RWPE1 (cell line): ENCODE results near the gene SALL4.
"Not testable (repeated sequence)": the region's sequence is repeated elsewhere in the genome, so short reads cannot be mapped to it uniquely, and the experiment has no call there.

Source experiments
- CTCF ChIA-PET: fragments of 350-600 bp; sonication (Branson Sonifier 250); formaldehyde crosslinking; extraction: SDS; loops from one replicate; lab custom pipeline; 2021; lab: Yijun Ruan, JAX
- POLR2A ChIA-PET: fragments of 400-600 bp; formaldehyde crosslinking; extraction: SDS; loops from one replicate; lab custom pipeline; 2020; ENCODE audit warnings: antibody characterized with exemption; ENCODE audit not compliant: low non-redundant PET; lab: Yijun Ruan, JAX
- DNase-seq: peaks from one replicate; pipeline ENCODE4 v3.0.0; 2012; ENCODE audit warnings: low spot score
- H3K27ac ChIP-seq: fragments of 450-650 bp; 2 replicates; pipeline ENCODE4 v1.5.1; 2017
- TF ChIP-seq, protein P1 (sequence below): fragments of 450-650 bp; conservative IDR thresholded peaks from 2 replicates; pipeline ENCODE4 v1.5.1; 2017; ENCODE audit warnings: low read depth, mild to moderate bottlenecking

The SALL4 gene

DNA sequence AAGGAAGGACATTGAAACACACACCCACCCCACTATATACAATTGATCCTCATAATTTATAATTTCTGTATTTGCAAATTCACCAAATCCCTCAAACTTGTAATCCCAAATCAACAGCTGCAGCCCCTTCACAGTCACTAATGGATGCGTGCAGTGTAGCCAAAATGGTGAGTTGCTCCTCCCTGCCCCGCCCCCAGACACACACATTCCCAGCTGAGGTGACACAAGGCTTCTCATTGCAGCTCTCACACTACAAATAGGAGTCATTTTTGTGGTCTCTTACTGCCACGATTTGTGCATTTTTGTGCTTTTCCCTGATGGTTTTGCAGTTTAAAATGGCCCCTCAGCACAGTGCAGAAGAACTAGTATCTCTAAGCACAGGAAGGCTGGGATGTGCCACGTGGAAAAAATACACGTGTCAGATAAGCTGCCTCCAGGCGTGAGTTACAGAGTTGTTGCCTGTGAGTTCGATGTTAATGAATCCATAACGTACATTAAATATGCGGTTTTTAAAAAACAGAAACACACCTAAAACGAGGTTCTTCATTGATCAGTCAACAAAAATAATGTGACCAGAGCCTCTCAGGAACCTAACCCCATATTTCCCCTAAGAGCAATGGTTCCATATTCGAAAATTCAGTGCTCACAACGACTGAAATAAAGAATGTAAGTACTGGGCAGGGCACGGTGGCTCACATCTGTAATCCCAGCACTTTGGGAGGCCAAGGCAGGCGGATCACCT, 42.4 kb downstream of the SALL4 start:
- no peak for DNase-seq
- ChIA-PET CTCF (interaction anchor here (1.0 kb wide), 1 partner anchor 40 kb away, joined by 3 read pairs; no protein-coding TSS in a partner anchor), POLR2A (no interaction called here)
- H3K27ac ChIP-seq, result no peak overlapping the region
- TF ChIP-seq, protein P1, sequence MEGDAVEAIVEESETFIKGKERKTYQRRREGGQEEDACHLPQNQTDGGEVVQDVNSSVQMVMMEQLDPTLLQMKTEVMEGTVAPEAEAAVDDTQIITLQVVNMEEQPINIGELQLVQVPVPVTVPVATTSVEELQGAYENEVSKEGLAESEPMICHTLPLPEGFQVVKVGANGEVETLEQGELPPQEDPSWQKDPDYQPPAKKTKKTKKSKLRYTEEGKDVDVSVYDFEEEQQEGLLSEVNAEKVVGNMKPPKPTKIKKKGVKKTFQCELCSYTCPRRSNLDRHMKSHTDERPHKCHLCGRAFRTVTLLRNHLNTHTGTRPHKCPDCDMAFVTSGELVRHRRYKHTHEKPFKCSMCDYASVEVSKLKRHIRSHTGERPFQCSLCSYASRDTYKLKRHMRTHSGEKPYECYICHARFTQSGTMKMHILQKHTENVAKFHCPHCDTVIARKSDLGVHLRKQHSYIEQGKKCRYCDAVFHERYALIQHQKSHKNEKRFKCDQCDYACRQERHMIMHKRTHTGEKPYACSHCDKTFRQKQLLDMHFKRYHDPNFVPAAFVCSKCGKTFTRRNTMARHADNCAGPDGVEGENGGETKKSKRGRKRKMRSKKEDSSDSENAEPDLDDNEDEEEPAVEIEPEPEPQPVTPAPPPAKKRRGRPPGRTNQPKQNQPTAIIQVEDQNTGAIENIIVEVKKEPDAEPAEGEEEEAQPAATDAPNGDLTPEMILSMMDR, result no peak

DNA sequence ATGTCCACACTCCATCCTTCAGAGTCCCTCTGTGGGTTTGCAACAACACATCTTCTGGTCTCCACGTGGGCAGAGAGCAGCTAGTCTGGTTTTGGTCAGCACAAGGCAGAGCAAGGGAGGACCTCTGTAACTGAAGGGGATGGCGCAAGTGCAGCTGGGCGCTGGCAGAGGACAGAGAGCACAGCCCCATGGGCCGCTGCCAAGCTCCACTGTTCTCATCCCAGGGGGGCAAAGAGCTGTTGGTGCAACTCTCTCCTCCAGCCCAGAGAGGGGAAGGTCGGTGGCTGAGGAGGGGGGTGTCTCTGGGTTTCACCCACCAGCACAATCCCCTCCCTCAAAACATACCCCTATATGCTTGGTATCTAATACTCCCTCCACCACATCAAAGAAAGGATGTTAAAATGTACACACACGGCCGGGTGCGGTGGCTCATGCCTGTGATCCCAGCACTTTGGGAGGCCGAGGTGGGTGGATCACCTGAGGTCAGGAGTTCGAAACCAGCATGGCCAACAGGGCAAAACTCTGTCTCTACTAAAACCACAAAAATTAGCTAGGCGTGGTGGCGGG, 43.3 kb downstream of the SALL4 start:
- ChIA-PET POLR2A (no interaction called here), CTCF (interaction anchor here (0.5 to 1.0 kb wide), 3 partner anchors 41 to 64 kb away, joined by 3 to 4 read pairs (median 3); no protein-coding TSS in a partner anchor)
- DNase-seq, result no peak
- TF ChIP-seq, protein P1, result no peak
- H3K27ac ChIP-seq, result no peak overlapping the region

DNA sequence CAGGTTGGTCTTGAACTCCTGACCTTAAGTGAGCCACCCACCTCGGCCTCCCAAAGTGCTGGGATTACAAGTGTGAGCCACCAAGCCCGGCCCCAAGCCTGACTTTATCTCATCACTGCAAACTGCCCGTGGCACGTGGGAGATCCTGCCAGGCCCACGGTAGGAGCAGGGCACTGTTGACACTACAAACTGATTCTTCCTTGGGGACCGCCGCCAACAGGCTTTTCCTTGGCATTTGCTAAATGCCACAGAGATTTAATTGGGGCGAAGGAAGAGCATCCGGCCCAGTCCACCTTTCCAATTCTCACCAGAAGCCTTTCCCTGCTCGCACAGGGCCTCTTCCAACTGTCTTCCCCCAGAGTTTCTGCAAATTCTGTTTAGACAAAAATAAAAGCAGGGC, 45.1 kb downstream of the SALL4 start:
- DNase-seq, result no peak
- TF ChIP-seq, protein P1, result no peak
- ChIA-PET CTCF (no interaction called here), POLR2A (no interaction called here)
- no peak overlapping the region for H3K27ac ChIP-seq

DNA sequence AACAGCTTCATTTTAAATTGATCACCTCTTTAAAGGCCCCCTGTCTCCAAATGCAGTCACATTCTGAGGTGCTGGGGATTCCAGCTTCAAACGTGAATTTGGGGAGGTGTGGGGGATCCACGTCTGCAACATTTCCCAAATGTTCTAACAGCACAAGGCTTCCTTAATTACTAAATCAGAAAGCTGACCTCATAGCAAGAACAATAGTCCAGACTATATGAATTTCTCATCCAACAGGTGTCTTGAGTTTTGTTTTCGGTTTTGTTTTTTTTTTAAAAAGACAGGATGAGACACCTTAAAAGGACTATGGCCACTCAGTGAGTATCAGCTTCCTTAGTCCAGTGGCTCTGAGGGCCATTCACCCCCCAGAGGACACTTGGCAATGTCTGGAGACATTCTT, 45.7 kb downstream of the SALL4 start:
- ChIA-PET CTCF (no interaction called here), POLR2A (no interaction called here)
- TF ChIP-seq, protein P1, result no peak
- H3K27ac ChIP-seq, result no peak overlapping the region
- no peak for DNase-seq

DNA sequence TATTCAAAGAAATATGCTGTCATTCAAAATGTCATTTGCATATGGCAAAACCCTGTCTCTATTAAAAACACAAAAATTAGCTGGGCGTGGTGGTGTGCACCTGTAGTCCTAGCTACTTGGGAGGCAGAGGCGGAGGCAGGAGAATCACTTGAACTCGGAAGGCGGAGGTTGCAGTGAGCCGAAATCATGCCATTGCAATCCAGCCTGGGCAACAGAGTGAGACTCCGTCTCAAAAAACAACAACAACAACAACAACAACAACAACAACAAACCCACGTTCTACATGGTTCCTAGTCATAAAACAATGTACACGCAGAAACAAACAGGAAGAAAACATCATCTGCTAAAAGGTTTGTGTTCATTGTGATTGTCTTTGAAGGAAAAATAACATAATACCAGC, 49.1 kb downstream of the SALL4 start:
- CTCF ChIA-PET, result interaction anchor here (0.6 to 0.7 kb wide), 4 partner anchors 30 to 218 kb away, joined by 3 to 9 read pairs (median 5); no protein-coding TSS in a partner anchor
- POLR2A ChIA-PET, DNase-seq: not testable (repeated sequence)
- peak overlapping the region; percentile 73 for H3K27ac ChIP-seq

DNA sequence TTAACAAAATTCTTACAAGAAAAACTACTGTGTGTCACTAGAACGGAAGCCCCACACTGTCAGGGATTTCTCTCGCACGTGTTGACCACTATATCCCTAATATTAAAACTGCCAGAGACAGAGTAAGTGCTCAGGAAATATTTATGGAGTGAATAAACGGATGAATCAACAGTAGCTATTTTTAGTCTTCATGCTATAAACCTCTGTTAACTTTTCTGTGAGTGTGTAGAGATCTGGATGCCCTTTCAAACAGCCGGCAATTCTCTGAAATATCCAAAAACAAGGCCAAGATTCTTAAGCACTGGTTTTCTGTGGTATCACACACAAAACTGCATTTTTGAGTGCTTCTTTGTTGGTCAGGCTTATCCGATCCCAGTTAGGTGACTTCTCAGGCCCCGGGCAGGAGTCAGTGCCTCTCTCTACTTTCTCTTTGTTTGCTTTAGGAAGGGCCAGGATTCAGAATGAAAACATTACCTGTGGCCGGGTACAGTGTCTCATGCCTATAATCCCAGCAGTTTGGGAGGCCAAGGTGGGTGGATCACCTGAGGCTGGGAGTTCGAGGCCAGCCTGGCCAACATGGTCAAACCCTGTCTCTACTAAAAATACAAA, 49.9 kb downstream of the SALL4 start:
- POLR2A ChIA-PET, result no interaction called here
- H3K27ac ChIP-seq, result peak overlapping the region; percentile 73
- CTCF ChIA-PET, result interaction anchor here (0.6 to 1.3 kb wide), 5 partner anchors 29 to 350 kb away, joined by 3 to 6 read pairs (median 3); no protein-coding TSS in a partner anchor
- peak; percentile 80 for DNase-seq
- TF ChIP-seq, protein P1, result no peak
